T-helper 1 cell treated with Interleukin-12 subunit alpha and Interleukin-12 subunit beta and Interleukin-4 antibody, amounts not matched to agents 30 ng/mL and 1 ng/mL, for 36 hours (primary cell): ENCODE measurements around the gene METTL5. TPM values are rescaled to one million over a fixed set of nuclear protein-coding genes. Genes with fewer than 3 reads are reported as not detected.

Source experiments
- intact Hi-C: fragments of 100-400 bp; cut with micrococcal nuclease; formaldehyde crosslinking; loops from one replicate; pipeline ENCODE4 v1.15.1; 2024
- total RNA-seq: library from RNA; stranded (reverse); gene quantifications from 2 replicates; pipeline ENCODE4 v1.2.3, GENCODE V29; 2022

The METTL5 gene
- total RNA-seq, 1 donor from 2014 or later = 56.1 TPM

- intact Hi-C loops = no loop called here
Observed at GRCh38 chr2:169790581-169790980, 34.1 kb downstream of the METTL5 start.

- intact Hi-C loops = no loop called here
Observed at GRCh38 chr2:169782513-169782912, 42.2 kb downstream of the METTL5 start.

GRCh38 chr2:169781249-169782013 lies 43.3 kb downstream of the METTL5 start:
- intact Hi-C loops = no loop called here

GRCh38 chr2:169778446-169778845 lies 46.3 kb downstream of the METTL5 start:
- intact Hi-C loops = no loop called here

GRCh38 chr2:169776252-169776761 lies 48.4 kb downstream of the METTL5 start:
- intact Hi-C loops = no loop called here

- intact Hi-C loops = no loop called here
Observed at GRCh38 chr2:169775765-169776164, 48.9 kb downstream of the METTL5 start.

GRCh38 chr2:169775354-169775753 lies 49.4 kb downstream of the METTL5 start:
- intact Hi-C loops = no loop called here

- intact Hi-C loops = no loop called here
Observed at GRCh38 chr2:169772651-169773050, 52.1 kb downstream of the METTL5 start.

GRCh38 chr2:169771612-169772011 lies 53.1 kb downstream of the METTL5 start:
- intact Hi-C loops = no loop called here

- intact Hi-C loops = no loop called here
Observed at GRCh38 chr2:169771021-169771420, 53.7 kb downstream of the METTL5 start.

- intact Hi-C loops = no loop called here
Observed at GRCh38 chr2:169768262-169768995, 56.3 kb downstream of the METTL5 start.

GRCh38 chr2:169767243-169767888 lies 57.3 kb downstream of the METTL5 start:
- intact Hi-C loops = no loop called here

GRCh38 chr2:169765523-169765922 lies 59.2 kb downstream of the METTL5 start:
- intact Hi-C loops = no loop called here

GRCh38 chr2:169761970-169762292 lies 62.8 kb downstream of the METTL5 start:
- intact Hi-C loops = no loop called here

Other genes starting within 250 kb of the METTL5 start
- gene PPIG, start 240.6 kb downstream of the METTL5 start, total RNA-seq = 52.3 and 60.2 TPM in 2 replicates
- not detected in 2 replicates for gene CFAP210, start 130.5 kb downstream of the METTL5 start, total RNA-seq
- gene PHOSPHO2, start 130.4 kb downstream of the METTL5 start, total RNA-seq = 2.1 and 3.0 TPM in 2 replicates
- gene KLHL23, start 91.1 kb downstream of the METTL5 start, total RNA-seq = 4.8 and 5.3 TPM in 2 replicates
- 82.4 and 86.4 TPM in 2 replicates for gene SSB, start 26.0 kb downstream of the METTL5 start, total RNA-seq
- 27.1 and 28.2 TPM in 2 replicates for gene UBR3, start 2.5 kb upstream of the METTL5 start, total RNA-seq